GM23338 (cell line): ENCODE results near the gene ATXN7L1. TPM values are rescaled to one million over a fixed set of nuclear protein-coding genes. Genes with fewer than 3 reads are reported as not detected.

Experiments
- ATAC-seq: fragments of 200-7000 bp; cut with Tn5 transposase; 3 replicates; pipeline ENCODE4 v1.9.1; 2020
- DNase-seq: peaks from one replicate; pipeline ENCODE4 v3.0.0-alpha.2; 2015; ENCODE audit warnings: low spot score
- H2AFZ ChIP-seq: fragments of 200-600 bp; sonication (generic); 2 replicates; pipeline ENCODE4 v1.8.0; 2016; ENCODE audit warnings: antibody characterized with exemption, mild to moderate bottlenecking, moderate library complexity
- H3F3A ChIP-seq: fragments of 200-600 bp; sonication (generic); replicated peaks from 2 replicates; pipeline ENCODE4 v1.8.0; 2017; ENCODE audit warnings: antibody characterized with exemption, mixed run types, low read depth
- H3K27ac ChIP-seq: fragments of 200-600 bp; sonication (generic); 2 replicates; pipeline ENCODE4 v1.6.1; 2016; ENCODE audit warnings: low read depth
- H3K27me3 ChIP-seq: fragments of 200-600 bp; sonication (generic); 2 replicates; pipeline ENCODE4 v1.8.0; 2016; ENCODE audit warnings: mild to moderate bottlenecking, mixed run types, moderate library complexity; ENCODE audit not compliant: insufficient read depth
- H3K36me3 ChIP-seq: fragments of 200-600 bp; sonication (generic); 2 replicates; pipeline ENCODE4 v1.8.0; 2016; ENCODE audit warnings: mild to moderate bottlenecking; ENCODE audit not compliant: insufficient read depth
- H3K4me1 ChIP-seq: fragments of 200-600 bp; sonication (generic); 2 replicates; pipeline ENCODE4 v1.8.0; 2016; ENCODE audit warnings: mild to moderate bottlenecking, moderate library complexity; ENCODE audit not compliant: insufficient read depth
- H3K4me2 ChIP-seq: fragments of 200-600 bp; sonication (generic); 2 replicates; pipeline ENCODE4 v1.7.1; 2017; ENCODE audit warnings: mixed run types
- H3K4me3 ChIP-seq: fragments of 200-600 bp; sonication (generic); 2 replicates; pipeline ENCODE4 v1.6.1; 2016; ENCODE audit warnings: mixed run types
- H3K79me2 ChIP-seq: fragments of 200-600 bp; sonication (generic); replicated peaks from 2 replicates; pipeline ENCODE4 v1.8.0; 2017; ENCODE audit warnings: mild to moderate bottlenecking; ENCODE audit not compliant: insufficient read depth
- H3K9me2 ChIP-seq: fragments of 200-600 bp; sonication (generic); 2 replicates; pipeline ENCODE4 v1.8.0; 2017; ENCODE audit not compliant: insufficient read depth
- H4K20me1 ChIP-seq: fragments of 200-600 bp; sonication (generic); replicated peaks from 2 replicates; pipeline ENCODE4 v1.8.0; 2017; ENCODE audit warnings: mild to moderate bottlenecking; ENCODE audit not compliant: insufficient read depth
- H3K27ac Mint-ChIP-seq: 2 replicates; pipeline ENCODE4 v1.8.0; 2020; ENCODE audit warnings: inconsistent platforms, mild to moderate bottlenecking, moderate library complexity, mixed read lengths
- H3K27me3 Mint-ChIP-seq: 3 replicates; pipeline ENCODE4 v1.8.0; 2022; ENCODE audit warnings: low read depth, mild to moderate bottlenecking, moderate library complexity, mixed read lengths, inconsistent platforms; ENCODE audit not compliant: insufficient read depth, poor library complexity
- H3K36me3 Mint-ChIP-seq: 3 replicates; pipeline ENCODE4 v1.8.0; 2021; ENCODE audit warnings: low read depth, mild to moderate bottlenecking, inconsistent platforms, moderate library complexity, mixed read lengths
- H3K4me1 Mint-ChIP-seq: 3 replicates; pipeline ENCODE4 v1.8.0; 2020; ENCODE audit warnings: mild to moderate bottlenecking, inconsistent platforms, mixed read lengths
- H3K4me3 Mint-ChIP-seq: 3 replicates; pipeline ENCODE4 v1.8.0; 2021; ENCODE audit warnings: moderate library complexity, mild to moderate bottlenecking, inconsistent platforms, mixed read lengths
- H3K9me3 Mint-ChIP-seq: 3 replicates; pipeline ENCODE4 v1.8.0; 2020; ENCODE audit warnings: moderate library complexity, mild to moderate bottlenecking, inconsistent platforms, mixed read lengths
- CREB1 ChIP-seq: fragments of 250-450 bp; sonication (Bioruptor Pico); IDR thresholded peaks from 2 replicates; pipeline ENCODE4 v1.5.0; 2020; ENCODE audit warnings: low read depth, mild to moderate bottlenecking, moderate library complexity
- JUNB ChIP-seq: IDR thresholded peaks from one replicate; pipeline ENCODE4 v1.6.1; 2016; ENCODE audit warnings: antibody characterized with exemption; ENCODE audit not compliant: unreplicated experiment
- NANOG ChIP-seq: IDR thresholded peaks from 2 replicates; pipeline ENCODE4 v1.6.1; 2016; ENCODE audit warnings: antibody characterized with exemption, borderline replicate concordance
- POLR2AphosphoS5 ChIP-seq: IDR thresholded peaks from 2 replicates; pipeline ENCODE4 v1.6.1; 2016; ENCODE audit warnings: antibody characterized with exemption, low read depth
- STAT1 ChIP-seq: IDR thresholded peaks from one replicate; pipeline ENCODE4 v1.6.1; 2016; ENCODE audit warnings: antibody characterized with exemption; ENCODE audit not compliant: unreplicated experiment
- ZNF114 ChIP-seq: fragments of 250-450 bp; sonication (Bioruptor Pico); IDR thresholded peaks from 2 replicates; pipeline ENCODE4 v1.5.0; 2020; ENCODE audit warnings: mild to moderate bottlenecking, moderate library complexity
- polyA plus RNA-seq: library from polyadenylated mRNA; unstranded; fragments of >200 nt; fragmentation: Nextera tagmentation; extraction: Ambion mirVana; gene quantifications from 2 replicates; pipeline ENCODE4 v1.2.1, GENCODE V29; 2016
- total RNA-seq: library from RNA; depleted of rRNA; stranded (reverse); fragments of >200 nt; shearing (Covaris generic); gene quantifications from 2 replicates; pipeline ENCODE4 v1.2.3, GENCODE V29; 2014
- TF ChIP-seq, protein P1 (sequence below): fragments of 250-450 bp; sonication (Bioruptor Pico); IDR thresholded peaks from 2 replicates; pipeline ENCODE4 v1.5.0; 2020; ENCODE audit warnings: mild to moderate bottlenecking, moderate library complexity
- TF ChIP-seq, protein P2 (sequence below): IDR thresholded peaks from one replicate; pipeline ENCODE4 v1.6.1; 2018; ENCODE audit warnings: antibody characterized with exemption; ENCODE audit not compliant: unreplicated experiment
- TF ChIP-seq, protein P3 (sequence below): IDR thresholded peaks from 2 replicates; pipeline ENCODE4 v1.6.1; 2016; ENCODE audit warnings: antibody characterized with exemption

The ATXN7L1 gene
- total and polyA plus RNA-seq, 2 experiments from 2014 or later = 22.8 to 29.8 TPM

DNA sequence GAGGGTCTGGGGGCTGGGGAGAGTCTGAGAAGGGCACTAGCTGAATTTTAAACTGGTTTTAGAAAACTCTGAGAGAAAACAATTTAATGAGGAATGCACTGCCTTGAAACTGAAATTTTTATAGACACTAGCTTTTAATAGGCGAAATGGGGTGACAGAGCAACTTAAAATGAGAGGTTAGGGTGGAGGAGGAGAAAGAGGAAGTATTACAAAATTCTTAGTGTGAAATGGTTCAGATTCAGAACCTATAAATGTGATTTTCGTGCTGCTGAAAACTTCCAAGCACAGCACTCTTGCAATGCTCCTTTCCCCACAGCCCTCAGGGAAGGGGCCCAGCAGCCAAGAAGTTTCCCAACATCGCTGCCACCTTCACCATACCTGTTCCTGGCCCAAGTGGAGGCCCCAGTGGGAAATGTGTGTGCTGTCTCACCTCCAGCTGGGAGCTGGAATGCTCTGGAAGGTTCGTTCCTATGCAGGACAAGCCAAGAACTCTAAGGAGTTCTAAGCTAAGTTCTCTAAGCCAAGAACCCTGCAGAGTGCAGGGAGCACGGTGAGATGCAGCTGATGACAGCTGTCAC is 60.0 kb downstream of the ATXN7L1 start:
- H3K79me2 ChIP-seq = peaks cover 3% of the 10 kb centered on the region; the same call in 1 of the 2 replicates
- no peak overlapping the region for H3K4me3 ChIP-seq
- no peaks in the 10 kb centered on the region for H3F3A ChIP-seq
- H3K27me3 ChIP-seq = no peaks in the 10 kb centered on the region
- TF ChIP-seq CREB1 (CRISPR knock-in tag) (no peak), STAT1 (no peak)
- TF ChIP-seq, protein P1, sequence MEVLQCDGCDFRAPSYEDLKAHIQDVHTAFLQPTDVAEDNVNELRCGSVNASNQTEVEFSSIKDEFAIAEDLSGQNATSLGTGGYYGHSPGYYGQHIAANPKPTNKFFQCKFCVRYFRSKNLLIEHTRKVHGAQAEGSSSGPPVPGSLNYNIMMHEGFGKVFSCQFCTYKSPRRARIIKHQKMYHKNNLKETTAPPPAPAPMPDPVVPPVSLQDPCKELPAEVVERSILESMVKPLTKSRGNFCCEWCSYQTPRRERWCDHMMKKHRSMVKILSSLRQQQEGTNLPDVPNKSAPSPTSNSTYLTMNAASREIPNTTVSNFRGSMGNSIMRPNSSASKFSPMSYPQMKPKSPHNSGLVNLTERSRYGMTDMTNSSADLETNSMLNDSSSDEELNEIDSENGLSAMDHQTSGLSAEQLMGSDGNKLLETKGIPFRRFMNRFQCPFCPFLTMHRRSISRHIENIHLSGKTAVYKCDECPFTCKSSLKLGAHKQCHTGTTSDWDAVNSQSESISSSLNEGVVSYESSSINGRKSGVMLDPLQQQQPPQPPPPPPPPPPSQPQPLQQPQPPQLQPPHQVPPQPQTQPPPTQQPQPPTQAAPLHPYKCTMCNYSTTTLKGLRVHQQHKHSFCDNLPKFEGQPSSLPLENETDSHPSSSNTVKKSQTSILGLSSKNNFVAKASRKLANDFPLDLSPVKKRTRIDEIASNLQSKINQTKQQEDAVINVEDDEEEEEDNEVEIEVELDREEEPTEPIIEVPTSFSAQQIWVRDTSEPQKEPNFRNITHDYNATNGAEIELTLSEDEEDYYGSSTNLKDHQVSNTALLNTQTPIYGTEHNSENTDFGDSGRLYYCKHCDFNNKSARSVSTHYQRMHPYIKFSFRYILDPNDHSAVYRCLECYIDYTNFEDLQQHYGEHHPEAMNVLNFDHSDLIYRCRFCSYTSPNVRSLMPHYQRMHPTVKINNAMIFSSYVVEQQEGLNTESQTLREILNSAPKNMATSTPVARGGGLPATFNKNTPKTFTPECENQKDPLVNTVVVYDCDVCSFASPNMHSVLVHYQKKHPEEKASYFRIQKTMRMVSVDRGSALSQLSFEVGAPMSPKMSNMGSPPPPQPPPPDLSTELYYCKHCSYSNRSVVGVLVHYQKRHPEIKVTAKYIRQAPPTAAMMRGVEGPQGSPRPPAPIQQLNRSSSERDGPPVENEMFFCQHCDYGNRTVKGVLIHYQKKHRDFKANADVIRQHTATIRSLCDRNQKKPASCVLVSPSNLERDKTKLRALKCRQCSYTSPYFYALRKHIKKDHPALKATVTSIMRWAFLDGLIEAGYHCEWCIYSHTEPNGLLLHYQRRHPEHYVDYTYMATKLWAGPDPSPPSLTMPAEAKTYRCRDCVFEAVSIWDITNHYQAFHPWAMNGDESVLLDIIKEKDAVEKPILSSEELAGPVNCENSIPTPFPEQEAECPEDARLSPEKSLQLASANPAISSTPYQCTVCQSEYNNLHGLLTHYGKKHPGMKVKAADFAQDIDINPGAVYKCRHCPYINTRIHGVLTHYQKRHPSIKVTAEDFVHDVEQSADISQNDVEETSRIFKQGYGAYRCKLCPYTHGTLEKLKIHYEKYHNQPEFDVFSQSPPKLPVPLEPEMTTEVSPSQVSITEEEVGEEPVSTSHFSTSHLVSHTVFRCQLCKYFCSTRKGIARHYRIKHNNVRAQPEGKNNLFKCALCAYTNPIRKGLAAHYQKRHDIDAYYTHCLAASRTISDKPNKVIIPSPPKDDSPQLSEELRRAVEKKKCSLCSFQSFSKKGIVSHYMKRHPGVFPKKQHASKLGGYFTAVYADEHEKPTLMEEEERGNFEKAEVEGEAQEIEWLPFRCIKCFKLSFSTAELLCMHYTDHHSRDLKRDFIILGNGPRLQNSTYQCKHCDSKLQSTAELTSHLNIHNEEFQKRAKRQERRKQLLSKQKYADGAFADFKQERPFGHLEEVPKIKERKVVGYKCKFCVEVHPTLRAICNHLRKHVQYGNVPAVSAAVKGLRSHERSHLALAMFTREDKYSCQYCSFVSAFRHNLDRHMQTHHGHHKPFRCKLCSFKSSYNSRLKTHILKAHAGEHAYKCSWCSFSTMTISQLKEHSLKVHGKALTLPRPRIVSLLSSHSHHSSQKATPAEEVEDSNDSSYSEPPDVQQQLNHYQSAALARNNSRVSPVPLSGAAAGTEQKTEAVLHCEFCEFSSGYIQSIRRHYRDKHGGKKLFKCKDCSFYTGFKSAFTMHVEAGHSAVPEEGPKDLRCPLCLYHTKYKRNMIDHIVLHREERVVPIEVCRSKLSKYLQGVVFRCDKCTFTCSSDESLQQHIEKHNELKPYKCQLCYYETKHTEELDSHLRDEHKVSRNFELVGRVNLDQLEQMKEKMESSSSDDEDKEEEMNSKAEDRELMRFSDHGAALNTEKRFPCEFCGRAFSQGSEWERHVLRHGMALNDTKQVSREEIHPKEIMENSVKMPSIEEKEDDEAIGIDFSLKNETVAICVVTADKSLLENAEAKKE (CRISPR knock-in tag) = no peak
- peaks cover 2% of the 10 kb centered on the region for H3K27me3 Mint-ChIP-seq
- H3K4me1 ChIP-seq = peaks cover 19% of the 10 kb centered on the region
- H3K36me3 ChIP-seq = no peaks in the 10 kb centered on the region
- H3K36me3 Mint-ChIP-seq = peaks cover 16% of the 10 kb centered on the region
- H3K27ac ChIP-seq = no peak overlapping the region
- DNase-seq (no peak), ATAC-seq (peak; percentile 56)
- H3K4me1 Mint-ChIP-seq = peaks cover 28% of the 10 kb centered on the region
- H2AFZ ChIP-seq = no peak overlapping the region
- 0 out of 2 replicates have a peak overlapping the region, but pooled peaks have one; percentile 63 for H3K27ac Mint-ChIP-seq
- H3K4me2 ChIP-seq = 0 out of 2 replicates have a peak overlapping the region, but pooled peaks have one; percentile 23
- no peaks in the 10 kb centered on the region; the same call in 1 of the 2 replicates for H4K20me1 ChIP-seq
- H3K9me2 ChIP-seq = peaks cover 5% of the 10 kb centered on the region
- H3K9me3 Mint-ChIP-seq = no peaks in the 10 kb centered on the region
- H3K4me3 Mint-ChIP-seq = no peak overlapping the region

DNA sequence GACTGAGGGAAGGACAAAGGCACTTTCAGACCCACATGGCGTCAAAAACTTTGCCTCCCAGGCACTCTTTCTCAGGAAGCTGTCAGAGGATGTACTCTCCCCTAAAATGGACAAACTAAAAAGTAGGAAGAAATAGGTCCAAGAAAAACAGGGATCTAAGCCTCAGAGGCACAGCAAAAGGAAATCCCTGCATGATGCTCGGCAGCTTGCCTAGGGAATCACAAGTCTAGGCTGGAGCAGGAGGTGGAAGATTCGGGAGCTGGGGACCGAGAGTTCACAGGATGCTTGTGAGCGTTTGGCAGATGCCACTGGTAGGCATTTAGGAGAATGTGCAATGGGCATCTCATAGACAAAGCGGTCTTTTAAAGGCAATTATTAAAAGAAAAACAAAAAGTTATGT is 60.8 kb downstream of the ATXN7L1 start:
- Histone ChIP-seq H3K9me2 (peaks cover 5% of the 10 kb centered on the region), H3K36me3 (no peaks in the 10 kb centered on the region), H3K27ac (no peak overlapping the region), H3K27me3 (no peaks in the 10 kb centered on the region), H3K4me2 (no peak overlapping the region), H3K4me3 (no peak overlapping the region), H3K79me2 (peaks cover 3% of the 10 kb centered on the region; the same call in 1 of the 2 replicates), H4K20me1 (no peaks in the 10 kb centered on the region; the same call in 1 of the 2 replicates), H3F3A (no peaks in the 10 kb centered on the region), H2AFZ (no peak overlapping the region), H3K4me1 (peaks cover 19% of the 10 kb centered on the region)
- TF ChIP-seq, protein P2, sequence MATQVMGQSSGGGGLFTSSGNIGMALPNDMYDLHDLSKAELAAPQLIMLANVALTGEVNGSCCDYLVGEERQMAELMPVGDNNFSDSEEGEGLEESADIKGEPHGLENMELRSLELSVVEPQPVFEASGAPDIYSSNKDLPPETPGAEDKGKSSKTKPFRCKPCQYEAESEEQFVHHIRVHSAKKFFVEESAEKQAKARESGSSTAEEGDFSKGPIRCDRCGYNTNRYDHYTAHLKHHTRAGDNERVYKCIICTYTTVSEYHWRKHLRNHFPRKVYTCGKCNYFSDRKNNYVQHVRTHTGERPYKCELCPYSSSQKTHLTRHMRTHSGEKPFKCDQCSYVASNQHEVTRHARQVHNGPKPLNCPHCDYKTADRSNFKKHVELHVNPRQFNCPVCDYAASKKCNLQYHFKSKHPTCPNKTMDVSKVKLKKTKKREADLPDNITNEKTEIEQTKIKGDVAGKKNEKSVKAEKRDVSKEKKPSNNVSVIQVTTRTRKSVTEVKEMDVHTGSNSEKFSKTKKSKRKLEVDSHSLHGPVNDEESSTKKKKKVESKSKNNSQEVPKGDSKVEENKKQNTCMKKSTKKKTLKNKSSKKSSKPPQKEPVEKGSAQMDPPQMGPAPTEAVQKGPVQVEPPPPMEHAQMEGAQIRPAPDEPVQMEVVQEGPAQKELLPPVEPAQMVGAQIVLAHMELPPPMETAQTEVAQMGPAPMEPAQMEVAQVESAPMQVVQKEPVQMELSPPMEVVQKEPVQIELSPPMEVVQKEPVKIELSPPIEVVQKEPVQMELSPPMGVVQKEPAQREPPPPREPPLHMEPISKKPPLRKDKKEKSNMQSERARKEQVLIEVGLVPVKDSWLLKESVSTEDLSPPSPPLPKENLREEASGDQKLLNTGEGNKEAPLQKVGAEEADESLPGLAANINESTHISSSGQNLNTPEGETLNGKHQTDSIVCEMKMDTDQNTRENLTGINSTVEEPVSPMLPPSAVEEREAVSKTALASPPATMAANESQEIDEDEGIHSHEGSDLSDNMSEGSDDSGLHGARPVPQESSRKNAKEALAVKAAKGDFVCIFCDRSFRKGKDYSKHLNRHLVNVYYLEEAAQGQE = no peak
- TF ChIP-seq JUNB (no peak), NANOG (no peak), CREB1 (CRISPR knock-in tag) (no peak), ZNF114 (CRISPR knock-in tag) (no peak), POLR2AphosphoS5 (no peak)
- TF ChIP-seq, protein P3, sequence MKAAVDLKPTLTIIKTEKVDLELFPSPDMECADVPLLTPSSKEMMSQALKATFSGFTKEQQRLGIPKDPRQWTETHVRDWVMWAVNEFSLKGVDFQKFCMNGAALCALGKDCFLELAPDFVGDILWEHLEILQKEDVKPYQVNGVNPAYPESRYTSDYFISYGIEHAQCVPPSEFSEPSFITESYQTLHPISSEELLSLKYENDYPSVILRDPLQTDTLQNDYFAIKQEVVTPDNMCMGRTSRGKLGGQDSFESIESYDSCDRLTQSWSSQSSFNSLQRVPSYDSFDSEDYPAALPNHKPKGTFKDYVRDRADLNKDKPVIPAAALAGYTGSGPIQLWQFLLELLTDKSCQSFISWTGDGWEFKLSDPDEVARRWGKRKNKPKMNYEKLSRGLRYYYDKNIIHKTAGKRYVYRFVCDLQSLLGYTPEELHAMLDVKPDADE = no peak
- DNase-seq (no peak), ATAC-seq (no peak)
- H3K27ac Mint-ChIP-seq = no peak overlapping the region
- peaks cover 28% of the 10 kb centered on the region for H3K4me1 Mint-ChIP-seq
- H3K27me3 Mint-ChIP-seq = peaks cover 2% of the 10 kb centered on the region
- no peaks in the 10 kb centered on the region for H3K9me3 Mint-ChIP-seq
- H3K4me3 Mint-ChIP-seq = no peak overlapping the region
- H3K36me3 Mint-ChIP-seq = peaks cover 11% of the 10 kb centered on the region
